Dedifferentiated amniotic fluid mesenchymal stem cell (primary cell): ENCODE data around the gene TMEM131.
A peak's percentile ranks its signal among the peaks of the same experiment; 100 is the strongest.

ENCODE experiments used
- DNase-seq: peaks from one replicate; pipeline ENCODE4 v3.0.0-alpha.2; 2016; ENCODE audit errors: extremely low spot score

Gene TMEM131

GRCh38 chr2:97992836-97993825 lies 2.6 kb downstream of the TMEM131 start:
- DNase-seq = no peak

GRCh38 chr2:97991081-97991856 lies 4.5 kb downstream of the TMEM131 start:
- no peak for DNase-seq

GRCh38 chr2:97988722-97989121 lies 7.0 kb downstream of the TMEM131 start:
- DNase-seq = no peak

- no peak for DNase-seq
Observed at GRCh38 chr2:97985998-97986397, 9.8 kb downstream of the TMEM131 start.

DNA sequence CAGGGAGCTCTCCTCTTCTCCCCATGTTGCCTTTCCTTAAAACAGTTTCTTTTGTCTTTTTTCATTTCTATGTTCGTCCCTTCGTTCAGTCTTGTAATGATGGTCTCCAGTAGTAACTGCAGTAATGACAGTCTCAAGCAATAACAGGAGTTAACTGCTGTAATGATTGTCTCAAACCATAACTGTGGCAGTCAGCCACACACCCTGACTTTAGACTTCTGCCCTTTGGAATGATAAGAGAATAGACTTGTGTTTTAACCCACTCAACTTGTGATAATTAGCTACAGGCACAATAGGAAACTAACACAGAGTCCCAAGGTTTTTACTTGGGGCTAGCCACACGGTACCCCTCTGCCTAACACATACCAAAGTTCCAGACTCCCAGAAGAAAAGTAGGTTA lies 12.1 kb downstream of the TMEM131 start:
- DNase-seq = no peak

DNA sequence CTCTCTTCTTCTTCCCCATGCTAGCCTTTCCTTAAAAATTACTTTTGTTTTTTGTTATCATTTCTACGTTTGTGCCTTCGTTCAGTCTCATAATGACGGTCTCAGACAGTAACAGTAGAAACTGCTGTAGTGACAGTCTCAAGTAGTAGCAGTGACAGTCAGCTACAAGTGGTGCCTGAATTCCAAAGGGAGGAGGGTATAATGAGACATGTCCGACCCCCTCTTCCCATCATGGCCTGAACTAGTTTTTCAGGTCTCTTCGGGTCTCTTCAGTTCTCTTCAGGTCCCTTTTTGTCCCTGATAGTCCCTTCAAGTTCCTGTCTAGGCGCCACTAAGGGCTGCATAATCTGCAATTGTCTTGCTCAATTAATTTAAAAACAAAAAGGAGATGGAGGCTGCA lies 12.6 kb downstream of the TMEM131 start:
- no peak for DNase-seq

GRCh38 chr2:97982621-97983020 lies 13.1 kb downstream of the TMEM131 start:
- no peak for DNase-seq

DNA sequence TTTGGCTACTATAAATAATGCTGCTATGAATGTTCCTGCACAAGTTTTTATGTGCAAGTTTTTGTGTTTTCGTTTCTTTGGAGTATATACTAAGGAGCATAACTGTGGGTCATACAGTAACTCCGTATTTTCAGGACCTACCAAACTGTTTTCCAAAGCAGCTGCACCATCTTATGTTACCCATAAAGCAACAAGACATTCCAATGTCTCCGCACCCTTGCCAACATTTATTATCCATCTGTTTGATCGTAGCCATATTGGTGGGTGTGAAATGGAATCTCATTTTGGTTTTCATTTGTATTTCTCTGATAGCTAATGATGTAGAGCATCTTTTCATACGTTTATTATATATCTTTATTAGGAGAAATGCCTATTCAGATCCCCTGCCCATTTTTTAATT lies 13.8 kb downstream of the TMEM131 start:
- no peak for DNase-seq

DNA sequence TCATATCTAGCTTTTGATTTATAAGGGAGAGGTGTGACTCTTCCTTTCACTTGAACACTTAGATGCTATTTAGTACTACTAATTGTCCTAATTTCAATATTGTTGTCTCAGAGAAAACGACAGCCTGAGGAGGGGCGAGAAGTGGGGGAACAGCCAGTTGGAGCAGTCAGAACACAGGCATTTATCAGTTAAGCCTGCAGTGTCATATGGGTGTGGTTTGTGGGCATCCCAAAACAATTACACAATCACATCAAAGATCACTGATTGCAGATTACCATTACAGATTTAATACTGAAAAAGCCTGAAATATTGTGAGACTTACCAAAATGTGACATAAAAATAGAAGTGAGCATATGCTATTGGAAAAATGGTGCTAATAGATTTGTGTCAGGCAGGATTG lies 15.8 kb downstream of the TMEM131 start:
- no peak for DNase-seq

GRCh38 chr2:97974471-97974870 lies 21.3 kb downstream of the TMEM131 start:
- DNase-seq = no peak

- no peak for DNase-seq
Observed at GRCh38 chr2:97970293-97971060, 25.3 kb downstream of the TMEM131 start.

DNA sequence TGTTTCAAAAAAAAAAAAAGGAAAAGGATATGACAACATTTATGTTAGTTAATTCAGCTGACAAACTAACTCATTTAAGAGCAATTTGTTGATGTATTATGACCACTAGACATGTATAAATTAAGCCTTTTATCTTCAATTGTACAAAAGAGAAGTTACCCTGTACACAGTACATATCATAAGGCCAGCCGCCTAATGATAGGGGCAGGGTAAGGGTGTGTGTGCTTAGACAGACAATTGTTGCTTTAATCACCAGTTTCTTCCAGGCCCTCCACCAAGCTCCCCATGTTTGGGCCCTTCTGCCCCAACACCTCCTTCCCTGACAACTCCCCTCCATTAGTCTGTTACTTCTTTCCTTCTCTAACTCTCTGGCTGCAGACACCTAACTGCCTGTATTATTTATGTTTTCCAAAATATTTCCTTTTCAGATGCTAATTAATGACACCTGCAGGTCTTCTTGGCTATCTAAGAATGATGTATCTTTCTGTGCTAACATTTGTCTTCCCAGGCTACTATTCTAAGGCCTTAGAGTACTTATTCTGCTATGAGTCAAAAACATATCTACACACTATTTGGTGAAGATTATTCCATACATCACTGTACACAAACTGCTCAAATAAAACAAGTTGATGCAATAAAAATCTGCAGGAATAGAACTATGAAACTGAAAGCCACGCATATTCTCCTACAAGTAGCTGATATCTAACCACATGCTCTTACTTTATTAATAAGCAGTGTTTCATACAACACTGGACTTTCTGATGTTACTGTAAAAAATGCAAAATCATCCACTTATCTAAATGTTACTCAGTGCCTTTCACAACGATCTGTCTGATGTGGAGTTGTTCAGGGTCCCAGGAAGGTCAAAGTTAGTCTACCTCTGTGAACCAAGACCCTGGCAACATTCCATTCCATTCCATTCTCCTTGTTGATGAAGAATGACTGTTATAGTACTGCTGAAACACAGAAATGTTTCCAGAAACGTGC lies 26.4 kb downstream of the TMEM131 start:
- no peak for DNase-seq

DNA sequence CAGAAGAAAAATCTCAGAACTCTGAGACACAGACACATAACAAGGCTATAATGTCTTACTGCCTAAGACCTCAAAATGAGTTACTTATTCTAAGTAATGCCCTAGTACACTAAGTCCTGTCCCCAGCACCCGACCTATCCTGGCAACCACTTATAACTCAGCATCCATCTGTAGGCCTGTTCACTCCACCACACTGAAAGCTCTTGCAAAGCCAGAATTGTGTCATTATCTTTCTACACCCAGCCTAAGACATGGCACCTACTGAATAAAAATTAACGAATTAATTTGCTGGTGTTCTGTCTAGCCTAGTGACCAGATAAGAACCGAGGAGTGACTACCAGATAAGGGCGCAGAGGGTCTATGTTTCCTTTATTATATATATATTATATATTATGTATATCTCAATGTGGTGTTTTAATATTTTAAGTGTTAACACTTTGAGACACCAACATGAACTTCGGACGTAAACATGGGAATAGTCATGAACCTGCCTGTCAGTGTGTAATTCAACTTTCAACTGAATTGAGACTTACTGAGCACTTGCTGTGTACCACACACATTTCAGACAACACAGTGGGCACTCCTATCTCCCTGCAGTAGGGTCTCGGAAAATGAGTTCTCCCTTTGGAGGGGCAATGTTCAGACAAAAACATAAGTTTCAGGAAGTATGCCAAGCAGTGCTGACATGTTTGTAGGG lies 27.7 kb downstream of the TMEM131 start:
- DNase-seq = no peak

DNA sequence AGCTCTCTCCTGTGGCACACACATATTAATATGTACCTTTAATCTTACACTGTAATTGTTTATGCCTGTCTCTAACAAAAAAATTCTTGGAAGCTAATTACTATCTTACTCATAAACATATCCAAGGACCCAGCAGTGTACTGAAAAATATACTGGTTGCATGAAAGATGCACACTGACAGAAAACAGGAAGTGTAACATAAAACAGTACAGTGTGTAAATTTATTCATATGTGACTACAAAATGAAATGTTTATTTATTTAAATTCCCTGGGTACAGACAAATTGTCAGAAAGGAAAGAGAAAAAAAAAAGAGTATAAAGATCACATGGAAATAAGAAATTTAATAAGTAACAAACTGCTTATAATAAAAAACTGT lies 28.5 kb downstream of the TMEM131 start:
- no peak for DNase-seq

- no peak for DNase-seq
Observed at GRCh38 chr2:97966545-97967215, 29.1 kb downstream of the TMEM131 start.

- no peak for DNase-seq
Observed at GRCh38 chr2:97965116-97965515, 30.6 kb downstream of the TMEM131 start.

DNA sequence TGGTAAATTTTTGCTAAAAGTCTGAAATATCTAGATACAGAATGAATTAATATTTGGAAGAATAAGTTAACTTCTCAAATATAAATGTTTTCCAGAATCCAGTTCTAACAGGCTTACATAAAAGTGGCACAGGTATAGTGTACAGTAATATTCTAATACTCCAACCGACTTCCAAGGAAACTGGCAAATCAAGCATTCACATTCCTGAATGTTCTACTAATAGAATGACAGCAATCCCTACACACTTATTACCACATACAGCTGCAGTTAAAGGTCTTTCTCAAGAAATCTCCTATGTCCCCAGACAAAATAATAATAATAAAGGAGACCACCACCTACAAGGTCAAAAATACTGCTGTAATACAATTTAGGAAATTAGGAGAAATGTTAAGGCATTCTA lies 31.9 kb downstream of the TMEM131 start:
- peak; percentile 15 for DNase-seq

GRCh38 chr2:97963079-97963406 lies 32.7 kb downstream of the TMEM131 start:
- no peak for DNase-seq

DNA sequence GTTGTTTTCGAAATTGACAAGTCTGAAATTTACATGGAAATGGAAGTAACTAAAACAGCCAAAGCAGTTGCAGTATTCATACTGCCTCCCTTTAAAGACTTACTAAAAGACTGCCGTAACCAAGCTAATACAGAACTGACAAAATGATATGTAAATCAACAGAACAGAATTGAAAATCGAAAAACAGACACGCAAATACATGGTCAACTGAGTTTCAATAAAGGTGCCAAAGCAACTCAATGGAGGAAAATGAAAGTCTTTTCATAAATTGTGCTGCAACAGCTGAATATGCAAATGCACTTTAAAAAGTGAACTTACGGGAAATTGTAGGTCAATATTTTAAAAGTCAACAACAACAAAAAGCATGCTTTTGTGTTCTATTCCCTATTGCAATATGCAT lies 34.2 kb downstream of the TMEM131 start:
- no peak for DNase-seq

- DNase-seq = no peak
Observed at GRCh38 chr2:97958184-97958583, 37.6 kb downstream of the TMEM131 start.
